GM18499 (cell line): ENCODE data around the gene SMPDL3A.
A peak's percentile ranks its signal among the peaks of the same experiment; 100 is the strongest.
"Not testable (repeated sequence)": the region's sequence is repeated elsewhere in the genome, so short reads cannot be mapped to it uniquely, and the experiment has no call there.

Experiments used
- ATAC-seq: cut with Tn5 transposase; IDR thresholded peaks from one replicate; pipeline ENCODE4 v1.9.1; 2021; ENCODE audit warnings: moderate number of reproducible peaks; ENCODE audit not compliant: insufficient read depth, unreplicated experiment

Gene SMPDL3A, protein sequence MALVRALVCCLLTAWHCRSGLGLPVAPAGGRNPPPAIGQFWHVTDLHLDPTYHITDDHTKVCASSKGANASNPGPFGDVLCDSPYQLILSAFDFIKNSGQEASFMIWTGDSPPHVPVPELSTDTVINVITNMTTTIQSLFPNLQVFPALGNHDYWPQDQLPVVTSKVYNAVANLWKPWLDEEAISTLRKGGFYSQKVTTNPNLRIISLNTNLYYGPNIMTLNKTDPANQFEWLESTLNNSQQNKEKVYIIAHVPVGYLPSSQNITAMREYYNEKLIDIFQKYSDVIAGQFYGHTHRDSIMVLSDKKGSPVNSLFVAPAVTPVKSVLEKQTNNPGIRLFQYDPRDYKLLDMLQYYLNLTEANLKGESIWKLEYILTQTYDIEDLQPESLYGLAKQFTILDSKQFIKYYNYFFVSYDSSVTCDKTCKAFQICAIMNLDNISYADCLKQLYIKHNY

GRCh38 chr6:122789182-122790027 lies at the start of gene SMPDL3A:
TSS of gene SMPDL3A (plus strand) at chr6:122789258. CDS start at chr6:122789347, 89 bp downstream.
- peak; percentile 33 for ATAC-seq

GRCh38 chr6:122740091-122740490 lies 49.0 kb upstream of the SMPDL3A start:
- no peak for ATAC-seq

DNA sequence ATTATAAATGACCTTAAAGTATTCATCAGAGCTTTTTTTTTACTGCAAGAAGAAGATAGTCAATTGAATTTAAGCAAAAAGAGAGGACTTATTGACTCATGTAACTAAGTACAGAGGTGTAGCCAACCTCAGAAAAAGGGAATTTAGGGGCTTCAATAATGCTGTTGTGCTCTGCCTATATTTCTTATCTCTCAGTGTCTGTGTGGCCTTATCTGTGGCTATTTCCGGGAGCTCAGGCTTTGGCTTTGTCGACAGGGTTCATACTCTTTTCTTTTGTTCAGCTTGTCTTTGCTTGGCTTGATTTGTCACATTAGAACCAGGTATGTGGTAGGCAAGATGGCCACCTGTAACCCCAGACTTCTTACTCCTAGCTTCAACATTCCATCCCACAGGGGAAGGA lies 48.1 kb upstream of the SMPDL3A start:
- ATAC-seq = no peak

- ATAC-seq = not testable (repeated sequence)
These were observed 44.8 kb upstream of the SMPDL3A start for GRCh38 chr6:122744247-122744646.

DNA sequence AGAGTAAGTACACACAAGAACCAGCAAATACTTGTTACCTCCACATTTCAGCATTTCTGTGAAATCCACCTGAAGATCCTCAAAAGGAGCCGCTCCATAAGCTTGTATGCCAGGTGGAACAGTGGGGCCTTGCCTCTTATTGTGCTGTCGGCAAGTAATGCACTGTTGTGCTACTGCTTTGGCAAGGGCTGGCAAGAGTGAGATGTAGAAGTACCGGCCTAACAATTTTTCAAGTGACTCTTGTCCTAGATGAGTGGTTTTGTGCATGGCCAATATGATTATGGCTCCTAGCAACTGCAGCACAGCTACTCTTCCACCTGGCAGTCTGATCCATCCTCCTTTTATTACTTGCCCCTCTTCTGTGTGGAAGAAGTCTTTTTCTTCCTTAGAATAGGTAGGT lies 44.2 kb upstream of the SMPDL3A start:
- ATAC-seq = not testable (repeated sequence)

- no peak for ATAC-seq
These were observed 42.4 kb upstream of the SMPDL3A start for GRCh38 chr6:122746688-122747087.

- ATAC-seq = no peak
These were observed 41.5 kb upstream of the SMPDL3A start for GRCh38 chr6:122747573-122747972.

DNA sequence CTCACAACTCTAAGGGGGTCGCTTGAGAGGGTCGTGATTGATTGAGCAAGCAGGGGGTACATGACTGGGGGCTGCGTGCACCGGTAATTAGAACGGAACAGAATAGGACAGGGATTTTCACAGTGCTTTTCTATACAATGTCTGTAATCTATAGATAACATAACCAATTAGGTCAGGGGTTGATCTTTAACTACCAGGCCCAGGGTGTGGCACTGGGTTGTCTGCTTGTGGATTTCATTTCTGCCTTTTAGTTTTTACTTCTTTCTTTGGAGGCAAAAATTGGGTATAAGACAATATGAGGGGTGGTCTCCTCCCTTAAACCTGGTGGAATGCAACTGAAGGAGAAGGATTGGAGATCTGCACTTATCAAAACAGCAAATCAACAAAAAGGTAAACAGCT lies 40.1 kb upstream of the SMPDL3A start:
- not testable (repeated sequence) for ATAC-seq

GRCh38 chr6:122749451-122750050 lies 39.5 kb upstream of the SMPDL3A start:
- no peak for ATAC-seq

- ATAC-seq = peak; percentile 81
These were observed 37.7 kb upstream of the SMPDL3A start for GRCh38 chr6:122751326-122751725.

GRCh38 chr6:122752459-122752858 lies 36.6 kb upstream of the SMPDL3A start:
- no peak for ATAC-seq

GRCh38 chr6:122753000-122753687 lies 35.9 kb upstream of the SMPDL3A start:
- no peak for ATAC-seq

DNA sequence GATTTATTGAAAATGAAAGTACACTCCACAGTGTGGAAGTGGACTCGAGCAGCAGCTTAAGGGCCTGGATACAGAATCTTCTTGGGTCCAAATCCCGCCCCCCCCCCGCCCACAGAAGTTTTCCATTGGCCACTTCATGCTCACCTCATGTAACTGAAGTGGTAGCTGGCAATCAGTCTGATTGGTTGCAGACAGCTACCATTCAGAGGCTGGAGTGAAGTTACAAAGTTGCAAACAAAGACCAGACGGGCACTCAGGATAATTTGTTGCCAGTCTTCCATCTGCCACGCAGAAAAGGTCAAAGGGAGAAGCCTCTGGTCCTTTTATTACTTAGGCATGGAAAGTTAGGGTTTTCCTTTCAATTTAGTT lies 35.4 kb upstream of the SMPDL3A start:
- ATAC-seq = no peak

DNA sequence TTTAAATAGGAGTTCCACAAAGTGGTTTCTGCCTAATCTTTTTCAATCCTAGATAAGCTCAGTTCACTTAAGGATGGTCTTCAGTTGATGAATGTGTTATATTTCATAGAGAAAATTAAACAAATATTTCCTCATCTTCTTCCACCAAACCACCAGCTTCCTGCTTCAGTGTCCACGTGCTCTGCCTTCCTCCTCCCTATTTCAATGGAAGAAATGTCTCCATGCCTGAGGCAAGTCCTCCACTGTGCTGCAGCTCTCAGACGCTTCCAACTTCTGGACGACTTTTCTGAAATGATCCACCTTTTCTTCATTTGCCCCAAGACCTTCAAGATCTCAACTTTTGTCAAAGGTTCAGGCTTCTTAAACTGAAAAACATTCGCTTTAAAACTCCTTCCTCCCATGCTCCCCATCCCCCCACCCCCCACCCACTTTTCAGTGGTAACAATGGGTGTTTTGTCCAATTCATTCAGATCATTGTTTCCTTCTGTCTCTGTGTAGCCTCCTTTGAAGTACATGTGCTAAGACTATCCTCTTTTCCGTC lies 34.8 kb upstream of the SMPDL3A start:
- ATAC-seq = no peak

GRCh38 chr6:122755901-122756300 lies 33.2 kb upstream of the SMPDL3A start:
- ATAC-seq = no peak

GRCh38 chr6:122758927-122759334 lies 30.1 kb upstream of the SMPDL3A start:
- ATAC-seq = peak; percentile 99

GRCh38 chr6:122760330-122760729 lies 28.7 kb upstream of the SMPDL3A start:
- ATAC-seq = no peak

- no peak for ATAC-seq
These were observed 22.8 kb upstream of the SMPDL3A start for GRCh38 chr6:122766256-122766655.

GRCh38 chr6:122770835-122771601 lies 18.0 kb upstream of the SMPDL3A start:
- ATAC-seq = no peak
